IPS DF 6.9 (cell line): ENCODE data around the gene GNAS.

ENCODE experiments used
- DNase-seq: peaks from one replicate; pipeline ENCODE4 v3.0.0-alpha.2; 2013; ENCODE audit warnings: low read depth, low spot score
- H3K27ac ChIP-seq: one replicate; pipeline ENCODE4 v1.5.1; 2013; ENCODE audit warnings: low read length, control low read depth
- H3K27me3 ChIP-seq: 2 replicates; pipeline ENCODE4 v1.6.1; 2013; ENCODE audit warnings: mild to moderate bottlenecking, low read length; ENCODE audit not compliant: control insufficient read depth, insufficient read depth
- H3K36me3 ChIP-seq: 2 replicates; pipeline ENCODE4 v1.6.1; 2013; ENCODE audit warnings: low read length; ENCODE audit not compliant: control insufficient read depth, insufficient read depth
- H3K4me1 ChIP-seq: 2 replicates; pipeline ENCODE4 v1.6.1; 2013; ENCODE audit warnings: low read length; ENCODE audit not compliant: control insufficient read depth, insufficient read depth
- H3K4me3 ChIP-seq: 2 replicates; pipeline ENCODE4 v1.5.1; 2013; ENCODE audit warnings: mild to moderate bottlenecking, low read length
- H3K9me3 ChIP-seq: 2 replicates; pipeline ENCODE4 v1.6.1; 2013; ENCODE audit warnings: low read length, inconsistent platforms; ENCODE audit not compliant: control insufficient read depth, insufficient read depth
- WGBS: extraction: QIAGEN DNeasy Blood & Tissue Kit; methylation state at CpG from one replicate; pipeline ENCODE4 v1.1.7; 2013; ENCODE audit warnings: mixed read lengths, missing lambda C conversion rate; ENCODE audit not compliant: insufficient read length, insufficient coverage; 5-methylcytosine and 5-hydroxymethylcytosine counted together

The GNAS gene

GRCh38 chr20:58896820-58897219 lies 44.3 kb downstream of the GNAS start:
- no CpG with 5 or more reads among the region's 3 CpGs for WGBS
- H3K27me3 ChIP-seq, result no peaks in the 10 kb centered on the region
- H3K4me3 ChIP-seq, result no peak overlapping the region
- H3K27ac ChIP-seq, result no peak overlapping the region
- H3K4me1 ChIP-seq, result peaks cover 5% of the 10 kb centered on the region
- H3K9me3 ChIP-seq, result no peaks in the 10 kb centered on the region
- H3K36me3 ChIP-seq, result no peaks in the 10 kb centered on the region
- DNase-seq, result no peak

- Histone ChIP-seq H3K27ac (no peak overlapping the region), H3K9me3 (no peaks in the 10 kb centered on the region), H3K4me3 (no peak overlapping the region), H3K4me1 (peaks cover 5% of the 10 kb centered on the region), H3K36me3 (no peaks in the 10 kb centered on the region), H3K27me3 (no peaks in the 10 kb centered on the region)
- no CpG with 5 or more reads among the region's 4 CpGs for WGBS
- no peak for DNase-seq
Measured at GRCh38 chr20:58897488-58897887, 45.0 kb downstream of the GNAS start.

GRCh38 chr20:58898629-58899408 lies 46.3 kb downstream of the GNAS start:
- no peaks in the 10 kb centered on the region for H3K9me3 ChIP-seq
- H3K27ac ChIP-seq, result no peak overlapping the region
- WGBS, result no CpG with 5 or more reads among the region's 15 CpGs
- no peaks in the 10 kb centered on the region for H3K27me3 ChIP-seq
- no peak overlapping the region for H3K4me3 ChIP-seq
- peaks cover 5% of the 10 kb centered on the region for H3K4me1 ChIP-seq
- H3K36me3 ChIP-seq, result peaks cover 4% of the 10 kb centered on the region; the same call in 1 of the 2 replicates
- DNase-seq, result no peak

- Histone ChIP-seq H3K27ac (no peak overlapping the region), H3K4me1 (peaks cover 5% of the 10 kb centered on the region), H3K4me3 (no peak overlapping the region), H3K36me3 (peaks cover 4% of the 10 kb centered on the region; the same call in 1 of the 2 replicates), H3K27me3 (no peaks in the 10 kb centered on the region), H3K9me3 (no peaks in the 10 kb centered on the region)
- 100% methylated on average over 3 of the region's 10 CpGs for WGBS
- DNase-seq, result no peak
Measured at GRCh38 chr20:58899512-58899911, 47.0 kb downstream of the GNAS start.

GRCh38 chr20:58900397-58900796 lies 47.9 kb downstream of the GNAS start:
- Histone ChIP-seq H3K4me3 (no peak overlapping the region), H3K4me1 (peaks cover 5% of the 10 kb centered on the region), H3K27ac (no peak overlapping the region), H3K9me3 (no peaks in the 10 kb centered on the region), H3K27me3 (no peaks in the 10 kb centered on the region), H3K36me3 (peaks cover 8% of the 10 kb centered on the region; the same call in 1 of the 2 replicates)
- DNase-seq, result no peak
- no CpG with 5 or more reads among the region's 7 CpGs for WGBS

- H3K4me3 ChIP-seq, result no peak overlapping the region
- no peaks in the 10 kb centered on the region for H3K27me3 ChIP-seq
- H3K4me1 ChIP-seq, result peaks cover 5% of the 10 kb centered on the region
- no peaks in the 10 kb centered on the region for H3K9me3 ChIP-seq
- no CpG with 5 or more reads among the region's 19 CpGs for WGBS
- DNase-seq, result no peak
- no peak overlapping the region for H3K27ac ChIP-seq
- H3K36me3 ChIP-seq, result peaks cover 16% of the 10 kb centered on the region; the same call in 1 of the 2 replicates
Measured at GRCh38 chr20:58901488-58902402, 49.2 kb downstream of the GNAS start.

- H3K4me3 ChIP-seq, result no peak overlapping the region
- DNase-seq, result no peak
- no peaks in the 10 kb centered on the region for H3K9me3 ChIP-seq
- H3K27ac ChIP-seq, result no peak overlapping the region
- no peaks in the 10 kb centered on the region for H3K27me3 ChIP-seq
- no CpG with 5 or more reads among the region's 9 CpGs for WGBS
- H3K4me1 ChIP-seq, result peaks cover 5% of the 10 kb centered on the region
- peaks cover 21% of the 10 kb centered on the region for H3K36me3 ChIP-seq
Measured at GRCh38 chr20:58903614-58904013, 51.1 kb downstream of the GNAS start.

GRCh38 chr20:58905236-58905635 lies 52.7 kb downstream of the GNAS start:
- WGBS, result no CpG with 5 or more reads among the region's 6 CpGs
- no peak for DNase-seq
- H3K36me3 ChIP-seq, result peaks cover 35% of the 10 kb centered on the region
- no peak overlapping the region for H3K27ac ChIP-seq
- H3K4me3 ChIP-seq, result no peak overlapping the region
- H3K9me3 ChIP-seq, result no peaks in the 10 kb centered on the region
- H3K27me3 ChIP-seq, result no peaks in the 10 kb centered on the region
- no peaks in the 10 kb centered on the region for H3K4me1 ChIP-seq

- no CpG with 5 or more reads among the region's 5 CpGs for WGBS
- no peaks in the 10 kb centered on the region for H3K9me3 ChIP-seq
- H3K4me1 ChIP-seq, result no peaks in the 10 kb centered on the region
- DNase-seq, result no peak
- no peaks in the 10 kb centered on the region for H3K27me3 ChIP-seq
- H3K27ac ChIP-seq, result no peak overlapping the region
- H3K36me3 ChIP-seq, result peaks cover 40% of the 10 kb centered on the region
- H3K4me3 ChIP-seq, result no peak overlapping the region
Measured at GRCh38 chr20:58906111-58906510, 53.6 kb downstream of the GNAS start.

- Histone ChIP-seq H3K27ac (no peak overlapping the region), H3K4me3 (no peak overlapping the region), H3K36me3 (peaks cover 40% of the 10 kb centered on the region)
Measured at GRCh38 chr20:58906894-58907293, 54.4 kb downstream of the GNAS start.

More at GRCh38 chr20:58906894-58907293, 54.4 kb downstream of the GNAS start:
- Histone ChIP-seq H3K27me3 (no peaks in the 10 kb centered on the region), H3K9me3 (no peaks in the 10 kb centered on the region), H3K4me1 (no peaks in the 10 kb centered on the region)
- no peak for DNase-seq
- no CpG with 5 or more reads among the region's 3 CpGs for WGBS
